Fibroblast of lung (primary cell): ENCODE results near the gene RPL41. TPM values are rescaled to one million over a fixed set of nuclear protein-coding genes. Genes with fewer than 3 reads are reported as not detected.

Experiments used
- DNase-seq, 2 donors: peaks; one replicate each; pipeline versions ENCODE4 v3.0.0 to v3.0.0-alpha.2; 2010; ENCODE audit warnings: low read depth in 2 of 2
- H2AFZ ChIP-seq: 2 replicates; pipeline ENCODE4 v1.5.1; 2012; ENCODE audit warnings: low read length, control low read depth, inconsistent platforms
- H3K27ac ChIP-seq: 2 replicates; pipeline ENCODE4 v1.5.1; 2011; ENCODE audit warnings: low read length, control low read depth; ENCODE audit not compliant: insufficient read depth
- H3K27me3 ChIP-seq: 2 replicates; pipeline ENCODE4 v1.5.1; 2011; ENCODE audit warnings: mild to moderate bottlenecking, low read length; ENCODE audit not compliant: control insufficient read depth, insufficient read depth
- H3K36me3 ChIP-seq: 2 replicates; pipeline ENCODE4 v1.5.1; 2011; ENCODE audit warnings: low read length; ENCODE audit not compliant: control insufficient read depth, insufficient read depth
- H3K4me1 ChIP-seq: 2 replicates; pipeline ENCODE4 v1.5.1; 2011; ENCODE audit warnings: low read length; ENCODE audit not compliant: control insufficient read depth, insufficient read depth; ENCODE audit errors: extremely low read depth
- H3K4me2 ChIP-seq: 2 replicates; pipeline ENCODE4 v1.5.1; 2011; ENCODE audit warnings: low read length, control low read depth; ENCODE audit not compliant: insufficient read depth; ENCODE audit errors: extremely low read depth
- H3K4me3 ChIP-seq, 4 experiments: fragments of 200-600 bp in 1 of 4; sonication (generic) in 1 of 4; replicated peaks in 1 of 4; 2 replicates each; pipeline ENCODE4 v1.5.1; 2011 to 2016; ENCODE audit warnings: low read length in 4 of 4, low read depth in 3 of 4, mild to moderate bottlenecking in 3 of 4, control low read depth in 2 of 4, inconsistent platforms in 1 of 4, mixed read lengths in 1 of 4; ENCODE audit not compliant: insufficient read depth in 1 of 4; ENCODE audit errors: control extremely low read depth in 1 of 4
- H3K79me2 ChIP-seq: 2 replicates; pipeline ENCODE4 v1.5.1; 2012; ENCODE audit warnings: mild to moderate bottlenecking, low read length, inconsistent platforms; ENCODE audit not compliant: control insufficient read depth, insufficient read depth
- H3K9ac ChIP-seq: 2 replicates; pipeline ENCODE4 v1.5.1; 2011; ENCODE audit warnings: mild to moderate bottlenecking, low read length, control low read depth; ENCODE audit not compliant: insufficient read depth
- H3K9me3 ChIP-seq: 2 replicates; pipeline ENCODE4 v1.5.1; 2012; ENCODE audit warnings: low read depth, low read length; ENCODE audit not compliant: control insufficient read depth, insufficient read depth
- H4K20me1 ChIP-seq: 2 replicates; pipeline ENCODE4 v1.5.1; 2011; ENCODE audit warnings: low read length; ENCODE audit not compliant: control insufficient read depth, insufficient read depth; ENCODE audit errors: extremely low read depth
- EZH2 ChIP-seq: IDR thresholded peaks from 2 replicates; pipeline ENCODE4 v1.5.1; 2012; ENCODE audit warnings: low read length, control low read depth, mild to moderate bottlenecking; ENCODE audit errors: missing control alignments
- polyA plus RNA-seq, 2 donors: library from polyadenylated mRNA; depleted of rRNA in 1 of 2; stranded (reverse) in 1 of 2; unstranded in 1 of 2; fragments of >200 nt; gene quantifications; 2 replicates each; pipeline ENCODE4 v1.2.1, GENCODE V29; 2011 to 2012; ENCODE audit warnings: missing spikeins in 1 of 2
- total RNA-seq: library from RNA; depleted of rRNA; stranded (reverse); fragments of >200 nt; gene quantifications from 2 replicates; pipeline ENCODE4 v1.2.1, GENCODE V29; 2014
- TF ChIP-seq, protein P1 (sequence below), 2 donors: IDR thresholded peaks in 1 of 2; conservative IDR thresholded peaks in 1 of 2; 1 replicate in 1 of 2; 2 replicates in 1 of 2; pipeline ENCODE4 v1.5.1; 2011 to 2012; ENCODE audit warnings: low read length in 2 of 2, control low read depth in 1 of 2, inconsistent platforms in 1 of 2, low read depth in 1 of 2, mild to moderate bottlenecking in 1 of 2

Gene RPL41
- total and polyA plus RNA-seq, 2 donors (not counting 1 experiment from before 2014, with no cell fraction given), result 2,664 to 6,961 TPM

DNA sequence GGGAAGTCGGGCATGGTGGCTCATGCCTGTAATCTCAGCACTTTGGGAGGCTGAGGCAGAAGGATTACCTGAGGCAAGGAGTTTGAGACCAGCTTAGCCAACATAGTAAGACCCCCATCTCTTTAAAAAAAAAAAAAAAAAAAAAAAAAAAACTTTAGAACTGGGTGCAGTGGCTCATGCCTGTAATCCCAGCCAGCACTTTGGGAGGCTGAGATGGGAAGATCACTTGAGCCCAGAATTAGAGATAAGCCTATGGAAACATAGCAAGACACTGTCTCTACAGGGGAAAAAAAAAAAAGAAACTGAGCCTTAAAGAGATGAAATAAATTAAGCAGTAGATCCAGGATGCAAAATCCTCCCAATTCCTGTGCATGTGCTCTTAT, 13.8 kb upstream of the RPL41 start:
- Histone ChIP-seq H3K9ac (no peak overlapping the region), H3K79me2 (peaks cover 31% of the 10 kb centered on the region), H3K9me3 (no peaks in the 10 kb centered on the region), H4K20me1 (no peaks in the 10 kb centered on the region), H3K4me1 (peaks cover 5% of the 10 kb centered on the region), H3K4me2 (no peak overlapping the region), H3K27ac (no peak overlapping the region), H3K4me3 (no peak overlapping the region), H2AFZ (no peak overlapping the region), H3K27me3 (peaks cover 2% of the 10 kb centered on the region), H3K36me3 (no peaks in the 10 kb centered on the region)
- TF ChIP-seq EZH2, result no peak
- TF ChIP-seq, protein P1, sequence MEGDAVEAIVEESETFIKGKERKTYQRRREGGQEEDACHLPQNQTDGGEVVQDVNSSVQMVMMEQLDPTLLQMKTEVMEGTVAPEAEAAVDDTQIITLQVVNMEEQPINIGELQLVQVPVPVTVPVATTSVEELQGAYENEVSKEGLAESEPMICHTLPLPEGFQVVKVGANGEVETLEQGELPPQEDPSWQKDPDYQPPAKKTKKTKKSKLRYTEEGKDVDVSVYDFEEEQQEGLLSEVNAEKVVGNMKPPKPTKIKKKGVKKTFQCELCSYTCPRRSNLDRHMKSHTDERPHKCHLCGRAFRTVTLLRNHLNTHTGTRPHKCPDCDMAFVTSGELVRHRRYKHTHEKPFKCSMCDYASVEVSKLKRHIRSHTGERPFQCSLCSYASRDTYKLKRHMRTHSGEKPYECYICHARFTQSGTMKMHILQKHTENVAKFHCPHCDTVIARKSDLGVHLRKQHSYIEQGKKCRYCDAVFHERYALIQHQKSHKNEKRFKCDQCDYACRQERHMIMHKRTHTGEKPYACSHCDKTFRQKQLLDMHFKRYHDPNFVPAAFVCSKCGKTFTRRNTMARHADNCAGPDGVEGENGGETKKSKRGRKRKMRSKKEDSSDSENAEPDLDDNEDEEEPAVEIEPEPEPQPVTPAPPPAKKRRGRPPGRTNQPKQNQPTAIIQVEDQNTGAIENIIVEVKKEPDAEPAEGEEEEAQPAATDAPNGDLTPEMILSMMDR (conservative IDR thresholded peaks at IDR 0.05 in 1 of 2, IDR thresholded peaks at IDR 0.05 in 1 of 2; ENCODE audit: low read depth in 1 of 2, low read length in 2 of 2), result no peak
- DNase-seq, result no peak

DNA sequence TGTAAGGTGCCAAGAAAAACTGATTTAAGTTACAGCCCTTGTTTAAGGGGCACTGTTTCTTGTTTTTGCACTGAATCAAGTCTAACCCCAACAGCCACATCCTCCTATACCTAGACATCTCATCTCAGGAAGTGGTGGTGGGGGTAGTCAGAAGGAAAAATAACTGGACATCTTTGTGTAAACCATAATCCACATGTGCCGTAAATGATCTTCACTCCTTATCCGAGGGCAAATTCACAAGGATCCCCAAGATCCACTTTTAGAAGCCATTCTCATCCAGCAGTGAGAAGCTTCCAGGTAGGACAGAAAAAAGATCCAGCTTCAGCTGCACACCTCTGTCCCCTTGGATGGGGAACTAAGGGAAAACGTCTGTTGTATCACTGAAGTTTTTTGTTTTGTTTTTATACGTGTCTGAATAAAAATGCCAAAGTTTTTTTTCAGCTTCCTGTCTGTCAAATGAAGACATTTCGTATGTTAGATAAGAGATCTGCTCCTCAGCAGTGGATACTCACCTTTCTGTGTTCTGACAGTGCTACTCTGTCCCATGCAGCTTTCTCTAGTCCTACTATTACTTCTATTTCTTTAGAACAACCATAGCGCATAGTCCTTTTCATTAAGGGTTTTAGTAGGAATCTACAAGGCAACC, 13.2 kb upstream of the RPL41 start:
- no peak for TF ChIP-seq EZH2
- TF ChIP-seq, protein P1 (conservative IDR thresholded peaks at IDR 0.05 in 1 of 2, IDR thresholded peaks at IDR 0.05 in 1 of 2; ENCODE audit: low read depth in 1 of 2, low read length in 2 of 2), result no peak
- Histone ChIP-seq H3K36me3 (peaks cover 2% of the 10 kb centered on the region), H3K27ac (no peak overlapping the region), H3K9ac (no peak overlapping the region), H3K27me3 (no peaks in the 10 kb centered on the region), H3K4me2 (peak overlapping the region; percentile 42), H3K9me3 (no peaks in the 10 kb centered on the region), H4K20me1 (no peaks in the 10 kb centered on the region), H2AFZ (no peak overlapping the region), H3K4me3 (peak overlapping the region; percentile 50 to 94 (median 70)), H3K79me2 (peaks cover 31% of the 10 kb centered on the region), H3K4me1 (peaks cover 5% of the 10 kb centered on the region)
- no peak for DNase-seq

DNA sequence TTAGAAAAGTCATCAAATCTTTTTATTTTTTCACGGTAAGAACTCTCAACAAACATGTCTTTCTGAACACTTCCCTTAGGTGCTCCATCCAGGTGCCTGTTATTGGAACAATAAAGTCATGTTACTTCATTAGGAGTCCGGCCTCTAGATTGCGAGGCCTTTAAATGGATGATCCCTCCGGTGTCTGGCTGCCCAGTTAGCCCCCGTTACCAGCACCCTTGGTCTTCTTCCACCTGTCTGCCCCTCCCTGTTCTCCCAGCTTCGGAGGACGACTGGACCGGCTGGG, 12.7 kb upstream of the RPL41 start:
- peak overlapping the region; percentile 42 for H3K4me2 ChIP-seq
- TF ChIP-seq EZH2, result no peak
- TF ChIP-seq, protein P1 (conservative IDR thresholded peaks at IDR 0.05 in 1 of 2, IDR thresholded peaks at IDR 0.05 in 1 of 2; ENCODE audit: low read depth in 1 of 2, low read length in 2 of 2), result no peak
- peaks cover 31% of the 10 kb centered on the region for H3K79me2 ChIP-seq
- peaks cover 5% of the 10 kb centered on the region for H3K4me1 ChIP-seq
- H4K20me1 ChIP-seq, result no peaks in the 10 kb centered on the region
- H2AFZ ChIP-seq, result peak overlapping the region; percentile 83
- H3K4me3 ChIP-seq, result peak overlapping the region; percentile 50 to 94 (median 70)
- DNase-seq, result no peak
- H3K9ac ChIP-seq, result peak overlapping the region; percentile 11
- peaks cover 7% of the 10 kb centered on the region for H3K36me3 ChIP-seq
- H3K27me3 ChIP-seq, result no peaks in the 10 kb centered on the region
- no peak overlapping the region for H3K27ac ChIP-seq
- no peaks in the 10 kb centered on the region for H3K9me3 ChIP-seq
